ENCODE data around the gene RARG. TPM values are rescaled to one million over a fixed set of nuclear protein-coding genes. Genes with fewer than 3 reads are reported as not detected.

RARG gene
- total RNA-seq, 4 donors from 2014 or later, result 2.6 to 65.6 (median 28.9) TPM

GRCh38 chr12:53274445-53274844, 42.4 kb upstream of the RARG start:
- Histone ChIP-seq H3K27ac (no peak overlapping the region), H3K27me3 (no peaks in the 10 kb centered on the region), H3K4me3 (no peak overlapping the region), H3K9me3 (no peaks in the 10 kb centered on the region), H3K4me1 (no peaks in the 10 kb centered on the region), H3K36me3 (no peaks in the 10 kb centered on the region)
- TF ChIP-seq CTCF (IDR thresholded peaks at IDR 0.05), result no peak
- TF ChIP-seq POLR2A (IDR thresholded peaks at IDR 0.05), result no peak
- intact Hi-C loops (cut with DNase I; ENCODE audit: low total_unique reads), result no loop called here
- DNase-seq, result no peak

GRCh38 chr12:53268630-53269562, 36.9 kb upstream of the RARG start:
- no peaks in the 10 kb centered on the region for H3K36me3 ChIP-seq
- TF ChIP-seq POLR2A (IDR thresholded peaks at IDR 0.05), result no peak
- TF ChIP-seq CTCF (IDR thresholded peaks at IDR 0.05), result no peak
- H3K27me3 ChIP-seq, result no peaks in the 10 kb centered on the region
- H3K4me1 ChIP-seq, result no peaks in the 10 kb centered on the region
- no peaks in the 10 kb centered on the region for H3K9me3 ChIP-seq
- no peak for DNase-seq
- peak overlapping the region in 1 of 2 donors; percentile 72 for H3K27ac ChIP-seq
- intact Hi-C loops (cut with DNase I; ENCODE audit: low total_unique reads), result no loop called here
- H3K4me3 ChIP-seq, result peak overlapping the region; percentile 44 to 59

GRCh38 chr12:53267999-53268629, 36.1 kb upstream of the RARG start, which contains the start of gene ESPL1:
TSS of gene ESPL1 (plus strand) at chr12:53268299. CDS start at chr12:53268767, 468 bp downstream.
- no peaks in the 10 kb centered on the region for H3K36me3 ChIP-seq
- TF ChIP-seq CTCF (IDR thresholded peaks at IDR 0.05) (peak; percentile 32 to 70 (median 52)), POLR2A (IDR thresholded peaks at IDR 0.05) (no peak)
- peak within 1 kb of the TSS; percentile 44 to 59 for H3K4me3 ChIP-seq
- no peaks in the 10 kb centered on the region for H3K9me3 ChIP-seq
- intact Hi-C loops (cut with DNase I; ENCODE audit: low total_unique reads), result no loop called here
- peak; percentile 77 to 78 for DNase-seq
- H3K27ac ChIP-seq, result peak within 1 kb of the TSS; percentile 26 to 72
- no peaks in the 10 kb centered on the region for H3K27me3 ChIP-seq
- H3K4me1 ChIP-seq, result no peaks in the 10 kb centered on the region

GRCh38 chr12:53267306-53267998, 35.4 kb upstream of the RARG start:
- TF ChIP-seq CTCF (IDR thresholded peaks at IDR 0.05), result no peak
- no peak for TF ChIP-seq POLR2A (IDR thresholded peaks at IDR 0.05)
- Histone ChIP-seq H3K27me3 (no peaks in the 10 kb centered on the region), H3K9me3 (no peaks in the 10 kb centered on the region), H3K4me1 (no peaks in the 10 kb centered on the region), H3K4me3 (peak overlapping the region; percentile 44 to 59), H3K36me3 (no peaks in the 10 kb centered on the region), H3K27ac (peak overlapping the region; percentile 26 to 72)
- intact Hi-C loops (cut with DNase I; ENCODE audit: low total_unique reads), result no loop called here
- DNase-seq, result no peak
